GM19099 (cell line): ENCODE data around the gene OR2S2.

Source experiments
- POLR2A ChIP-seq: IDR thresholded peaks from 3 replicates; pipeline ENCODE4 v1.6.1; 2011; ENCODE audit warnings: low read depth; ENCODE audit not compliant: insufficient read length; ENCODE audit errors: extremely low read depth

OR2S2 gene, protein sequence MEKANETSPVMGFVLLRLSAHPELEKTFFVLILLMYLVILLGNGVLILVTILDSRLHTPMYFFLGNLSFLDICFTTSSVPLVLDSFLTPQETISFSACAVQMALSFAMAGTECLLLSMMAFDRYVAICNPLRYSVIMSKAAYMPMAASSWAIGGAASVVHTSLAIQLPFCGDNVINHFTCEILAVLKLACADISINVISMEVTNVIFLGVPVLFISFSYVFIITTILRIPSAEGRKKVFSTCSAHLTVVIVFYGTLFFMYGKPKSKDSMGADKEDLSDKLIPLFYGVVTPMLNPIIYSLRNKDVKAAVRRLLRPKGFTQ

GRCh38 chr9:35958104-35958837 lies at the start of gene OR2S2:
Gene OR2S2 (minus strand): TSS chr9:35958154. CDS start chr9:35958098, 56 bp downstream.
- no peak for TF ChIP-seq POLR2A

- no peak for TF ChIP-seq POLR2A
These were observed 49.4 kb upstream of the OR2S2 start for GRCh38 chr9:36007316-36007708.

- TF ChIP-seq POLR2A = no peak
These were observed 48.8 kb upstream of the OR2S2 start for GRCh38 chr9:36006549-36007315.

- TF ChIP-seq POLR2A = no peak
These were observed 47.9 kb upstream of the OR2S2 start for GRCh38 chr9:36005891-36006290.

DNA sequence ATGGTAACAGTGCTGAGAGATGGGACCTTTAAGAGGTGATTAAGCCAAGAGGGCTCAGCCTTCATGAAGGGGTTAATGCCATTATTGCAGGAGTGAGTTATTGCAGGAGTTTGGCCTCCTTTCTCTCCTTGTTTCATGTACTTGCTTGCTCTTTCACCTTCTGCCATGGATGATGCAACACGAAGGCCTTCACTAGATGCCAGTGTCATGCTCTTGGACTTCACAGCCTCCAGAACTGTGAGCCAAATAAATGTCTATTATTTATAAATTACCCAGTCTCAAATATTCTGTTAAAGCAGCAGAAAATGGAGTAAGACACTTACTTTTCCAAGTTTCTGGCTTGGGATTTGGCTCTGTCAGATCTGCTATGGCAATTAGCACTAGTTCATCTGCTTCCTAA lies 40.4 kb upstream of the OR2S2 start:
- no peak for TF ChIP-seq POLR2A

DNA sequence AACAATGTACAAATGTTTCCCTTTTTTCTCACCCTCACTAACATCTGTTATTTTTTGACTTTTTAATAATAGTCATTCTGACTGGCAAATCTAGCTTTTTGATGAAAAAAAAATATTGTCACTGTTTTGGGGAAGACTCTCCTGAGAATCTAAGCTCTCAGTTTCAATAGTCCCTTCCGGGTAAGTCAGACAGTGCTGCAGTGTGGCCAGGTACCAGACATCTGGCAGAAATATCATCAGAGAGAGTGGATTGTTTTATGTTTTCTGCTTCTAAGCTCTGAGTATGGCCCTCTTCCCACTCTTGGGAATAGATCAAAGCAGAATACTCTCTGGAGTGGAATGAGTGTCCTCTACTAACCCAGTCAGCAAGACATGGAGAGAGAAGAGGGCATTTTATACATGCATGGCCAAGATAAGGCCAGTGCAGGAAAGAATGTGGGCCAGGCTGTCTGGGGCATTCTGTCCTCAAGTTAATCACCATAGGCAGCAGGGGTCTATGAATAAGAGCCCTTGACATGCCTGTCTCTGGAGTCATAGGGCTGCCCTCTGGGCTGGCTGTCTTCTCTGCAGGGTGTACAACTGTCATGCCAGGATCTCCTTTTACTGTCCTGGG lies 38.5 kb upstream of the OR2S2 start:
- no peak for TF ChIP-seq POLR2A

DNA sequence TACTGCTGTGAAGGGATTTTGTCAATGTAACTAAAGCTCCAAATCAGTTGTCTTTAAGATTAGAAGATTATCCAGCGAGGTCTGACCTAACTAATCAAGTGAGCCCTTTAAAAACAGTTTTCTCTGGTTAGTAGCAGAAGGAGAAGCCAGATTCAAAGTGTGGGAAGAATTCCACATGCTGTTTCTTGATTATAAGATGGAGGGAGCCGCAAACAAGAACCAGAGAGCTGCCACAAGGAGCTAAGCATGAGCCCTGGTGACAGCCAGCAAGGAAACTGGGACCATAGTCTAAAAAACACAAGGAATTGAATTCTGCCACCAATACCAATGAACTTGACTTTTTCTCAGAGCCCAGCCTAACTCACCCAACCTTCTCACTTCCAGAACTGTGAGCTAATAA lies 37.0 kb upstream of the OR2S2 start:
- no peak for TF ChIP-seq POLR2A

GRCh38 chr9:35993976-35994720 lies 36.2 kb upstream of the OR2S2 start:
- TF ChIP-seq POLR2A = no peak

- TF ChIP-seq POLR2A = no peak
These were observed 32.2 kb upstream of the OR2S2 start for GRCh38 chr9:35990155-35990554.

DNA sequence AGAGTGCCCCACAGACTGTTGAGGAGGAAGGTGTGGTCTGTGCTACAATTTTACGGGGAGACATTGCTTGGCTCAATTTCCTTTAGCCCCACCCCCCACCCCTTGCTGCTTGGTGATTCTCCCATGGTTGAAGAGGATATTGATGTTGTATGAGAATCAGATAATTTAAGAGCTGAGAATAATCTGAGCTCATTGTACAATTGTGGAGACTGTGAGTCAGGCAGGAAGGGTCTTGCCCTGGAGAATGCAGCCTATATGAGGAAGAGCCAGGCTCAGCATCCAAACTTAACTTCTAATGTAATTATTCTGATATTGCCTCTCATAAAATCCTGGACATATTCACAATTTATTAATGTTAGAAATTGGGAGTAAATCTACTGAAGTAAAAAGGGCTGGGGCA lies 26.1 kb upstream of the OR2S2 start:
- TF ChIP-seq POLR2A = no peak

GRCh38 chr9:35981699-35982098 lies 23.7 kb upstream of the OR2S2 start:
- TF ChIP-seq POLR2A = no peak

DNA sequence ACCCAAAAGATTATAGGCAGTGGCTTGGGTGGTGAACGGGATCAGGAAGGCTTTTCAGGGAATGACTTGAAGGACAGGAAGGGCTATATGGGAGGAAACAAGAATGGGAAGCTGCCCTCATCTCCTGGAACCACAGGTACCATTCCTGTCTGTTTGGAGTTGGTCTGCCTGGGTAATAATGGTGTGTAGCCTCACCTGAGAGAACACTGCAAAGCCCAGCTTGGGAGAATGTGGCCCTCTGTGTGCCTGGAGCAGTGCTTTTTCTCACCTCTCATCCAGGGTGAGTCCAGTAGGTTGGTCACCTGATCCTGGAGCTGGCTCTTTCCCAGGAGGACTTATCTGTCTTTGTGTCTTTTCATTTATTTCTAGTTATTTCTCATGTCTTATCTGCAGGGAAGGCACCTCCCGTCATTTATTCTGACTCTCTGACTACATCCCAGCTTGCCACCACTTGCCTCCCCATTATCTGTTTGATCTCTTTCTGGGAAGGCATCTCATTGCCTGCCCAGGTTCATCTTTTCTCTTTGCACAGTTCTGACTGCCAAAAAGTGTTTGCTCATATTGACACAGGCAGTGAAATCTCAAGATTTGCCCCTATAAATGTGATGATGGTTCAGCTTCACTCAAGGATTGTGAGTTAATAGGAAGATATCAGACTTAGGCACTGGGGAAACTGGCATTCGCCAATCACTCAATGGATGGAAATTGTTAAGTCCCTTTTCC lies 22.5 kb upstream of the OR2S2 start:
- TF ChIP-seq POLR2A = no peak

DNA sequence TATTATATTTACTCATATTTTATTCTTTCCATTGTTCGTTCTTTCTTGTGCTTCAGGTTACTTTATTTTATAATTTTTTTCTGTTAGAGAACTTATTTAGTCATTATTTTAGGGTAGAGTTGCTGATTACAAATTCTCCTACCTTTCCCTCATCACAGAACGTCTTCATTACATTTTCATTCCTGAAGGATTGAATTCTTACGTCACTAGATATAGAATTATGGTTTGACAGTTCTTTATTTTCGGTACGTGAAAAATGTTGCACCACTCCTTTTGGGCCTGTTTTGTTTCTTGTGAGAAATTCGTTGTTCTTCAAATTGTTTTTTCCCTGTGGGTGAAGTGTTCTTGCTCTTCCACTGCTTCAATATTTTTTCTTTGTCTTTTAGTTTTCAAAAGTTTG lies 20.8 kb upstream of the OR2S2 start:
- no peak for TF ChIP-seq POLR2A

DNA sequence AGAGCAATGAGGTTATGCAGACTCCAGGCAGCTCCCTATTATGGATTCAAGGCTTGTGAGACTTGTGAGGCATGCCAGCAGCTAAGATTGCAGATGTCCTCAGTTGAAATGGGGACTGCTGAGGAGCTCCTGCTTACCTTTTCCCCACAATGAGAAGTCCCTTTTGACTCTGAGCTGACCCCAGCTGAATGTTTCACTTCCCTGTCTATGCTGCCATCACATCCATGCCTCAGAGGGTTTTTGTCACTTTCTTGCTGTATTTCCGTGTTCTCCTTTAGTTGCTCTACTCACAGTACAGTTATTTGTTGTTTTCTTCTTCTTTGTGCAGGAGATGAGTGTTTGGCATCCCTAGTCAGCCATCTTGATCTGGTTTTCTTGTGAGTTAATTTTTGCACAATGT lies 18.8 kb upstream of the OR2S2 start:
- TF ChIP-seq POLR2A = no peak
